K562 (cell line): ENCODE data around the gene HHEX. TPM values are rescaled to one million over a fixed set of nuclear protein-coding genes. Genes with fewer than 3 reads are reported as not detected.

Experiments used
- HIVEP1 ChIP-seq: fragments of 250-450 bp; sonication (Bioruptor Pico); IDR thresholded peaks from 2 replicates; pipeline ENCODE4 v1.4.0; 2020; ENCODE audit warnings: mild to moderate bottlenecking
- HMGN3 ChIP-seq: IDR thresholded peaks from 2 replicates; pipeline ENCODE4 v1.6.1; 2011; ENCODE audit warnings: borderline replicate concordance, low read depth, mild to moderate bottlenecking, mixed read lengths, low read length; ENCODE audit not compliant: insufficient read length; ENCODE audit errors: extremely low read depth
- HNRNPL ChIP-seq: fragments of 200-400 bp; formaldehyde crosslinking; IDR thresholded peaks from 2 replicates; pipeline ENCODE4 v1.6.1; 2017; ENCODE audit warnings: low read depth, mild to moderate bottlenecking, low read length
- MEIS2 ChIP-seq: fragments of 450-650 bp; IDR thresholded peaks from 2 replicates; pipeline ENCODE4 v1.6.1; 2014; ENCODE audit warnings: mild to moderate bottlenecking; ENCODE audit not compliant: partially characterized antibody
- NCOA1 ChIP-seq: fragments of 450-650 bp; IDR thresholded peaks from 2 replicates; pipeline ENCODE4 v1.6.1; 2016; ENCODE audit warnings: low read depth
- PML ChIP-seq: IDR thresholded peaks from 2 replicates; pipeline ENCODE4 v1.6.1; 2012; ENCODE audit warnings: low read length, inconsistent platforms
- POLR2B ChIP-seq: fragments of 450-650 bp; IDR thresholded peaks from 2 replicates; pipeline ENCODE4 v1.6.1; 2018; ENCODE audit warnings: low read depth; ENCODE audit not compliant: partially characterized antibody
- RAD21 ChIP-seq, 2 experiments: fragments of 250-450 bp in 1 of 2; fragments of 450-650 bp in 1 of 2; sonication (Bioruptor Pico) in 1 of 2; formaldehyde crosslinking in 1 of 2; IDR thresholded peaks in 1 of 2; conservative IDR thresholded peaks in 1 of 2; 2 replicates each; pipeline versions ENCODE4 v1.4.0 to v1.8.0; 2020 to 2022; ENCODE audit warnings: mild to moderate bottlenecking in 2 of 2, moderate library complexity in 1 of 2
- RBM14 ChIP-seq: fragments of 200-400 bp; formaldehyde crosslinking; IDR thresholded peaks from 2 replicates; pipeline ENCODE4 v1.6.1; 2018; ENCODE audit warnings: low read depth, mild to moderate bottlenecking, low read length, moderate library complexity, borderline replicate concordance; ENCODE audit not compliant: insufficient read depth
- RBM22 ChIP-seq: fragments of 200-400 bp; formaldehyde crosslinking; IDR thresholded peaks from 2 replicates; pipeline ENCODE4 v1.6.1; 2018; ENCODE audit warnings: low read length, low read depth; ENCODE audit not compliant: poor library complexity, severe bottlenecking
- STAG1 ChIP-seq: sonication (generic); formaldehyde crosslinking; IDR thresholded peaks from 2 replicates; pipeline ENCODE4 v1.5.0; 2020; ENCODE audit warnings: missing genetic modification reagents, borderline replicate concordance
- SUPT5H ChIP-seq: fragments of 450-650 bp; IDR thresholded peaks from 2 replicates; pipeline ENCODE4 v1.6.1; 2016
- TAF1 ChIP-seq: IDR thresholded peaks from 2 replicates; pipeline ENCODE4 v1.6.1; 2011; ENCODE audit warnings: mild to moderate bottlenecking, low read length, moderate library complexity; ENCODE audit not compliant: insufficient read depth, control insufficient read depth, severe bottlenecking; ENCODE audit errors: extremely low read depth
- YY1 ChIP-seq, 3 experiments: IDR thresholded peaks; 2 replicates each; pipeline ENCODE4 v1.6.1; 2011; ENCODE audit warnings: low read length in 2 of 3, mild to moderate bottlenecking in 2 of 3, moderate library complexity in 2 of 3, borderline replicate concordance in 1 of 3, control low read depth in 1 of 3, low read depth in 1 of 3; ENCODE audit not compliant: insufficient read depth in 3 of 3, insufficient replicate concordance in 2 of 3, control insufficient read depth in 1 of 3, insufficient read length in 1 of 3; ENCODE audit errors: extremely low read depth in 1 of 3
- ZBTB7A ChIP-seq: IDR thresholded peaks from 2 replicates; pipeline ENCODE4 v1.6.1; 2011; ENCODE audit warnings: low read depth, mild to moderate bottlenecking, low read length, moderate library complexity, borderline replicate concordance; ENCODE audit not compliant: control insufficient read depth
- ZNF586 ChIP-seq: fragments of 450-650 bp; formaldehyde crosslinking; conservative IDR thresholded peaks from 2 replicates; pipeline ENCODE4 v1.4.0; 2020; ENCODE audit warnings: mild to moderate bottlenecking, moderate library complexity
- ZNF589 ChIP-seq: fragments of 200-800 bp; sonication (Bioruptor generic); IDR thresholded peaks from 2 replicates; pipeline ENCODE4 v1.6.1; 2016; ENCODE audit warnings: low read depth, missing genetic modification characterization, missing compliant biosample characterization
- polyA plus RNA-seq, 8 experiments: library from polyadenylated mRNA; depleted of rRNA in 4 of 8; stranded (reverse) in 5 of 8; unstranded in 3 of 8; fragments of >200 nt; fragmentation: Nextera tagmentation in 2 of 8; fragmentation: Illumina TruSeq in 1 of 8; extraction: Ambion mirVana in 2 of 8; extraction: Trizol in 1 of 8; gene quantifications; 2 replicates each; pipeline versions ENCODE4 v1.2.1 to v1.2.3, GENCODE V29; 2011 to 2014; ENCODE audit warnings: inconsistent platforms in 1 of 8, missing spikeins in 1 of 8
- total RNA-seq, 7 experiments: library from RNA; depleted of rRNA in 6 of 7; stranded (reverse); fragments of >200 nt in 6 of 7; fragmentation: Illumina TruSeq in 2 of 7; extraction: Trizol in 2 of 7; gene quantifications; 2 replicates each; pipeline versions ENCODE4 v1.2.1 to v1.2.3, GENCODE V29; 2011 to 2021; ENCODE audit warnings: low replicate concordance in 1 of 7
- TF ChIP-seq, protein P1 (sequence below): fragments of 250-450 bp; sonication (Bioruptor Pico); IDR thresholded peaks from 2 replicates; pipeline ENCODE4 v1.9.0; 2021; ENCODE audit warnings: mild to moderate bottlenecking, inconsistent platforms
- TF ChIP-seq, protein P2 (sequence below): sonication (generic); formaldehyde crosslinking; IDR thresholded peaks from 2 replicates; pipeline ENCODE4 v1.8.0; 2022; ENCODE audit warnings: missing genetic modification reagents, mild to moderate bottlenecking, moderate library complexity, borderline replicate concordance
- TF ChIP-seq, protein P3 (sequence below), 2 experiments: fragments of 450-650 bp; IDR thresholded peaks; 2 replicates each; pipeline ENCODE4 v1.6.1; 2016

The HHEX gene
- total and polyA plus RNA-seq, 9 of the 15 experiments (the other 6 are each of a cell fraction or from before 2014, with no cell fraction given), result 37.2 to 133 (median 80.2) TPM

- no peak for TF ChIP-seq PML
- TF ChIP-seq SUPT5H, result no peak
- TF ChIP-seq, protein P1, sequence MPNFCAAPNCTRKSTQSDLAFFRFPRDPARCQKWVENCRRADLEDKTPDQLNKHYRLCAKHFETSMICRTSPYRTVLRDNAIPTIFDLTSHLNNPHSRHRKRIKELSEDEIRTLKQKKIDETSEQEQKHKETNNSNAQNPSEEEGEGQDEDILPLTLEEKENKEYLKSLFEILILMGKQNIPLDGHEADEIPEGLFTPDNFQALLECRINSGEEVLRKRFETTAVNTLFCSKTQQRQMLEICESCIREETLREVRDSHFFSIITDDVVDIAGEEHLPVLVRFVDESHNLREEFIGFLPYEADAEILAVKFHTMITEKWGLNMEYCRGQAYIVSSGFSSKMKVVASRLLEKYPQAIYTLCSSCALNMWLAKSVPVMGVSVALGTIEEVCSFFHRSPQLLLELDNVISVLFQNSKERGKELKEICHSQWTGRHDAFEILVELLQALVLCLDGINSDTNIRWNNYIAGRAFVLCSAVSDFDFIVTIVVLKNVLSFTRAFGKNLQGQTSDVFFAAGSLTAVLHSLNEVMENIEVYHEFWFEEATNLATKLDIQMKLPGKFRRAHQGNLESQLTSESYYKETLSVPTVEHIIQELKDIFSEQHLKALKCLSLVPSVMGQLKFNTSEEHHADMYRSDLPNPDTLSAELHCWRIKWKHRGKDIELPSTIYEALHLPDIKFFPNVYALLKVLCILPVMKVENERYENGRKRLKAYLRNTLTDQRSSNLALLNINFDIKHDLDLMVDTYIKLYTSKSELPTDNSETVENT, result peak; percentile 41; the same call in 1 of the 2 replicates
- TF ChIP-seq ZNF589 (CRISPR knock-in tag), result peak; percentile 63; the same call in 1 of the 2 replicates
- TF ChIP-seq YY1 (IDR thresholded peaks at IDR 0.05; ENCODE audit: borderline replicate concordance in 1 of 3, control insufficient read depth in 1 of 3, extremely low read depth in 1 of 3, insufficient read depth in 3 of 3, insufficient read length in 1 of 3, insufficient replicate concordance in 2 of 3, low read depth in 1 of 3, low read length in 2 of 3), result peak in 1 of 3 experiments; percentile 62
- TF ChIP-seq ZNF586 (CRISPR knock-in tag), result no peak
- TF ChIP-seq TAF1, result peak; percentile 22
- TF ChIP-seq, protein P2, sequence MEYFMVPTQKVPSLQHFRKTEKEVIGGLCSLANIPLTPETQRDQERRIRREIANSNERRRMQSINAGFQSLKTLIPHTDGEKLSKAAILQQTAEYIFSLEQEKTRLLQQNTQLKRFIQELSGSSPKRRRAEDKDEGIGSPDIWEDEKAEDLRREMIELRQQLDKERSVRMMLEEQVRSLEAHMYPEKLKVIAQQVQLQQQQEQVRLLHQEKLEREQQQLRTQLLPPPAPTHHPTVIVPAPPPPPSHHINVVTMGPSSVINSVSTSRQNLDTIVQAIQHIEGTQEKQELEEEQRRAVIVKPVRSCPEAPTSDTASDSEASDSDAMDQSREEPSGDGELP (CRISPR knock-in tag), result peak; percentile 64; the same call in 1 of the 2 replicates
- TF ChIP-seq NCOA1, result no peak
- no peak for TF ChIP-seq RBM14
- TF ChIP-seq STAG1 (CRISPR knock-in tag), result peak; percentile 30; the same call in 1 of the 2 replicates
- TF ChIP-seq POLR2B, result no peak
- TF ChIP-seq ZBTB7A, result 0 out of 2 replicates have a peak, but pooled peaks have one; percentile 17
- peak; percentile 42 for TF ChIP-seq MEIS2
- 0 out of 2 replicates have a peak, but pooled peaks have one; percentile 69 for TF ChIP-seq HNRNPL
- peak; percentile 14 for TF ChIP-seq HMGN3
- TF ChIP-seq, protein P3, sequence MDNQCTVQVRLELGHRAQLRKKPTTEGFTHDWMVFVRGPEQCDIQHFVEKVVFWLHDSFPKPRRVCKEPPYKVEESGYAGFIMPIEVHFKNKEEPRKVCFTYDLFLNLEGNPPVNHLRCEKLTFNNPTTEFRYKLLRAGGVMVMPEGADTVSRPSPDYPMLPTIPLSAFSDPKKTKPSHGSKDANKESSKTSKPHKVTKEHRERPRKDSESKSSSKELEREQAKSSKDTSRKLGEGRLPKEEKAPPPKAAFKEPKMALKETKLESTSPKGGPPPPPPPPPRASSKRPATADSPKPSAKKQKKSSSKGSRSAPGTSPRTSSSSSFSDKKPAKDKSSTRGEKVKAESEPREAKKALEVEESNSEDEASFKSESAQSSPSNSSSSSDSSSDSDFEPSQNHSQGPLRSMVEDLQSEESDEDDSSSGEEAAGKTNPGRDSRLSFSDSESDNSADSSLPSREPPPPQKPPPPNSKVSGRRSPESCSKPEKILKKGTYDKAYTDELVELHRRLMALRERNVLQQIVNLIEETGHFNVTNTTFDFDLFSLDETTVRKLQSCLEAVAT (IDR thresholded peaks at IDR 0.05), result peak in 1 of 2 experiments; percentile 17; a peak in 1 of 4 replicates
- no peak for TF ChIP-seq HIVEP1 (CRISPR knock-in tag)
- peak; percentile 7 for TF ChIP-seq RBM22
- peak in 1 of 2 experiments; percentile 28; a peak in 2 of 4 replicates for TF ChIP-seq RAD21 (CRISPR knock-in tag; conservative IDR thresholded peaks at IDR 0.05 in 1 of 2, IDR thresholded peaks at IDR 0.05 in 1 of 2)
These were observed 660 bp upstream of the HHEX start (continued) for GRCh38 chr10:92688927-92689662.
